WTC11 (cell line): ENCODE data around the gene CAMK1.

Experiments
- KAT7 ChIP-seq: sonication (generic); formaldehyde crosslinking; IDR thresholded peaks from 2 replicates; pipeline ENCODE4 v1.8.1; 2023; ENCODE audit warnings: missing genetic modification reagents, mild to moderate bottlenecking, borderline replicate concordance
- ZNF423 ChIP-seq: fragments of 250-450 bp; sonication (Bioruptor Pico); IDR thresholded peaks from 2 replicates; pipeline ENCODE4 v2.1.2; 2022; ENCODE audit warnings: mild to moderate bottlenecking, moderate library complexity
- TF ChIP-seq, protein P1 (sequence below): fragments of 200-600 bp; IDR thresholded peaks from 2 replicates; pipeline ENCODE4 v1.8.0; 2022; ENCODE audit warnings: antibody characterized with exemption
- TF ChIP-seq, protein P2 (sequence below): sonication (generic); formaldehyde crosslinking; conservative IDR thresholded peaks from 2 replicates; pipeline ENCODE4 v1.8.1; 2022; ENCODE audit warnings: mild to moderate bottlenecking, missing genetic modification reagents
- TF ChIP-seq, protein P3 (sequence below): sonication (generic); formaldehyde crosslinking; IDR thresholded peaks from 2 replicates; pipeline ENCODE4 v1.8.1; 2022; ENCODE audit warnings: low read depth, missing genetic modification reagents, borderline replicate concordance

DNA sequence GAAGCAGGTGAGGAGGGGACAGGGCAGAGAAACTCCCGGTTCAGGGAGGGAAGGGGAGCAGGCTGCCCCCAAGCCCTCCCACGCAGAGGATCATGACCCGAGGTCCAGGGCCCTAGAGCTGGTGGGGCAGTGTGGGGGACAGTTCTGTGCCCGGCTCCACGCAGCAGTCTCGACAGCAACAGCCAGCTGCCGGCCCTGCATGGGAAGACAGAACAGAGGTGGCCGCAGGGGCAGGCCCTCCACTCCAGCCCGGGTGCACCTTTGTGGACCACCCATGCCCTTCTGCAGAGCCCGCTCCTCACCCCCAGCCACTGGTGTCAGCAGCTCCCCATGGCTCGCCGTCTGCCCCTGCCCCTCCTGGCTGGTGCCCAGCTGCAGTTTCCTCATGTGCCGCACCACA, 12.3 kb downstream of the CAMK1 start:
- TF ChIP-seq, protein P1, sequence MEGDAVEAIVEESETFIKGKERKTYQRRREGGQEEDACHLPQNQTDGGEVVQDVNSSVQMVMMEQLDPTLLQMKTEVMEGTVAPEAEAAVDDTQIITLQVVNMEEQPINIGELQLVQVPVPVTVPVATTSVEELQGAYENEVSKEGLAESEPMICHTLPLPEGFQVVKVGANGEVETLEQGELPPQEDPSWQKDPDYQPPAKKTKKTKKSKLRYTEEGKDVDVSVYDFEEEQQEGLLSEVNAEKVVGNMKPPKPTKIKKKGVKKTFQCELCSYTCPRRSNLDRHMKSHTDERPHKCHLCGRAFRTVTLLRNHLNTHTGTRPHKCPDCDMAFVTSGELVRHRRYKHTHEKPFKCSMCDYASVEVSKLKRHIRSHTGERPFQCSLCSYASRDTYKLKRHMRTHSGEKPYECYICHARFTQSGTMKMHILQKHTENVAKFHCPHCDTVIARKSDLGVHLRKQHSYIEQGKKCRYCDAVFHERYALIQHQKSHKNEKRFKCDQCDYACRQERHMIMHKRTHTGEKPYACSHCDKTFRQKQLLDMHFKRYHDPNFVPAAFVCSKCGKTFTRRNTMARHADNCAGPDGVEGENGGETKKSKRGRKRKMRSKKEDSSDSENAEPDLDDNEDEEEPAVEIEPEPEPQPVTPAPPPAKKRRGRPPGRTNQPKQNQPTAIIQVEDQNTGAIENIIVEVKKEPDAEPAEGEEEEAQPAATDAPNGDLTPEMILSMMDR, result no peak
- TF ChIP-seq, protein P2, sequence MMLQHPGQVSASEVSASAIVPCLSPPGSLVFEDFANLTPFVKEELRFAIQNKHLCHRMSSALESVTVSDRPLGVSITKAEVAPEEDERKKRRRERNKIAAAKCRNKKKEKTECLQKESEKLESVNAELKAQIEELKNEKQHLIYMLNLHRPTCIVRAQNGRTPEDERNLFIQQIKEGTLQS (CRISPR knock-in tag), result no peak
- TF ChIP-seq KAT7 (CRISPR knock-in tag), result no peak
- TF ChIP-seq ZNF423 (CRISPR knock-in tag), result no peak
- TF ChIP-seq, protein P3, sequence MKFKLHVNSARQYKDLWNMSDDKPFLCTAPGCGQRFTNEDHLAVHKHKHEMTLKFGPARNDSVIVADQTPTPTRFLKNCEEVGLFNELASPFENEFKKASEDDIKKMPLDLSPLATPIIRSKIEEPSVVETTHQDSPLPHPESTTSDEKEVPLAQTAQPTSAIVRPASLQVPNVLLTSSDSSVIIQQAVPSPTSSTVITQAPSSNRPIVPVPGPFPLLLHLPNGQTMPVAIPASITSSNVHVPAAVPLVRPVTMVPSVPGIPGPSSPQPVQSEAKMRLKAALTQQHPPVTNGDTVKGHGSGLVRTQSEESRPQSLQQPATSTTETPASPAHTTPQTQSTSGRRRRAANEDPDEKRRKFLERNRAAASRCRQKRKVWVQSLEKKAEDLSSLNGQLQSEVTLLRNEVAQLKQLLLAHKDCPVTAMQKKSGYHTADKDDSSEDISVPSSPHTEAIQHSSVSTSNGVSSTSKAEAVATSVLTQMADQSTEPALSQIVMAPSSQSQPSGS (CRISPR knock-in tag), result no peak
